Lung microvascular endothelial cell (primary cell): ENCODE results near the gene B4GALNT3. TPM values are rescaled to one million over a fixed set of nuclear protein-coding genes. Genes with fewer than 3 reads are reported as not detected.
A peak's percentile ranks its signal among the peaks of the same experiment; 100 is the strongest.

ENCODE experiments used
- DNase-seq, 2 donors: peaks; one replicate each; pipeline versions ENCODE4 v3.0.0 to v3.0.0-alpha.2; 2010; ENCODE audit warnings: low read depth in 2 of 2
- total RNA-seq: library from RNA; depleted of rRNA; stranded (reverse); fragments of >200 nt; gene quantifications from 2 replicates; pipeline ENCODE4 v1.2.1, GENCODE V29; 2014

Gene B4GALNT3
- total RNA-seq, 1 donor from 2014 or later: under 0.01 TPM

DNA sequence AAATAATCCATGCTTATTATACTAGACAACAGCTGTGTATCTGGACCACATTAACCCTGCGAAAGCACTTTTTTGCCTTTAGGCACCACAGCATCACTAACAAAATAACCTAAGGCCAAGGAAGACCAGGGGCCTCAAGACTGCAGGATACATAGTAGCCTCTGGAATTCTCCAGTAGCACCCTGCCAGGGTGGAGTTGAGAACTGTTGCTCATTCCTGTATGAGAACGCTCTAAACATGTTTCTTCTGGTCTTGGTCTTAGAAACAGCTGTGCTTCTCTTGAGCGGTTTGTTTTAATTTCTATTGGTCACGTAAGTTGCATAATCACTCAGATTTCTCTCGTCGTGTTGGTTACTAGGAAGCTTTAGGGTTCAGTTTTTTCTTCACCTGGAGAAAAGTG, 7.9 kb downstream of the B4GALNT3 start:
- DNase-seq: no peak

- DNase-seq: no peak
Observed at GRCh38 chr12:468671-469389, 9.1 kb downstream of the B4GALNT3 start.

- DNase-seq: no peak
Observed at GRCh38 chr12:470133-470532, 10.4 kb downstream of the B4GALNT3 start.

DNA sequence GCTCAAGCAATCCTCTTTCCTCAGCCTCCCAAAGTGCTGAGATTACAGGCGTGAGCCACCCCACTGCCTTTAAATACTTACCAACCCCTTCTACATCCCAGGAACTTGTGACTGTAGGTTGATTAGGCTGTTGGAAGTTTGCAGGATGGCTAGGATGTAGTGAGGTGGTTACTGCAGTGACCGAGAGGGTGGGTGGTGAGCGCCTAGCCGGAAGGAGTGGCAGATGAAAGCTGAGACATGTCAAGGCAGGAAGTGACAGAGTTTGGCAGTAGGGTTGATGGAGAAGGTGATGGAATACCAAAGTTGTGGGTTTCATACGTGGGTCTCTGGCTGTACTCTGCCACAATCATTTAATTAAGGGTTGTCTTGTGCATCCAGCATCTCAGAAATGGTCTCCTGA, 13.5 kb downstream of the B4GALNT3 start:
- DNase-seq: no peak

DNA sequence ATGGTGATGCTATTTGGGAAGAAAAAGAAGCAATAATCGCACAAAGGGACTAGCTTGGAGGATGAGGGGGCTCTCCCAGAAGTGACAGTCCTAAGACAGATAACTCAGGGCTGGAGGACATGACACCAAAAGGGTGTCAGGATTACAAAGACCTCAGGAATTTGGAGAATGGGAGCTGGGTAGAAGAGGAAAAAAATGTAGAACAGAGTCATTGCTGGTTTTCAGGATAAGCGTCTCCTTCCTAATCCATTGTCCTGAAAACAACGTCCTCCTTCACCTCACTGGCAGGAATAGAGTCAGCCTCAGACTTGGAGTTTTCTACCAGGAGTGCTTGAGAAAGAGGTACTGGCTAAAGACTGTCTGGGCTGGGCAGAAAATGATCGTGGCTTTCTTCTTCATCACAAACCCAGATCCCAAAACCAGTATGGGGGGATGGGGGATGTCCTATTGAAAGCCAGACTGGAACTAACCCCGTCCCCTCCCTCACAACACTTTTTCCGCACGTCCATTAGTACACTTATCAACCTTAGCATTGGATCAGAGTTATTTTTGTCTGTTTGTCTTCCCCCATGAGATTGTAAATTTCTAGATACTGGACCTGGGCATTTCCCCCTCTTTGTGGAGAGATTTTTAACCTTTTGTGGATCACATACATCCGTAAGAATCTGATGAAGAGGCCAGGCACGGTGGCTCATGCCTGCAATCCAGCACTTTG, 14.3 kb downstream of the B4GALNT3 start:
- no peak for DNase-seq

DNA sequence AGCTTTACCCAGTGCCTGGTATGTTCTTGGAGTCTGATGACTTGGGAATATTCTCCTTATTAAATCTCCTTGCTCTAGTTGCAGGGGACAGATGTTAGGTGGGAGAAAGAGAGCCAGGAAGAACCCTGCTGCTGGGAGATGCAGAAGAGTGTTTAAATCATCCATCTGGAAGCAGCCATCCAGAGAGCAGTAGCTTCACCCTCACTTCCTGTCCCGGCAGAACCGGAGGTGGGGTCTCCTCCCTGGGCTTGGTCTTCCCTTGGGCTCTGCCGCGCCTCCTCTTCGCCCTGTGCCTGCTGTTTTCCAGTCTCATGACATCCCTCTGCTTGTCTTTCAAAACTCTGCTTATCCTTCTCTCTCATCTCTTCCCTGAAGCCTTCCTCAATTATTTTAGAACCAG, 15.5 kb downstream of the B4GALNT3 start:
- DNase-seq: no peak

DNA sequence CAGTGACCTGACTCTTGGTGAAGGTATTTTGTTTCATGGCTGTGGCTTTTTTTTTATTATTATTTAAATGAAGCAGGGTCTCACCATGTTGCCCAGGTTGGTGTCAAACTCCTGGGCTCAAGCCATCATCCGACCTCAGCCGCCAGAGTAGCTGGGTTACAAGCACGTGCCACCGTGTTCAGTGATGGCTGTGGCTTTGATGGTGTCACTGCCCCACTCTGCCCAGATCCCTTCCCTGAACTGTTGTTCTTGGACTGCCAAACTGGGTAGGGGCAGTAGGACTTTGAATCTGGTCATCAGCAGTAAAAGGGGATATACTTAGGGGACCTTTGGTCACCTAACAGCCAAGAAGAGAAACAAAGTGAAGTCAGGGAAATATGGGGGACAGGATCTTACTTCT, 19.4 kb downstream of the B4GALNT3 start:
- DNase-seq: no peak

DNA sequence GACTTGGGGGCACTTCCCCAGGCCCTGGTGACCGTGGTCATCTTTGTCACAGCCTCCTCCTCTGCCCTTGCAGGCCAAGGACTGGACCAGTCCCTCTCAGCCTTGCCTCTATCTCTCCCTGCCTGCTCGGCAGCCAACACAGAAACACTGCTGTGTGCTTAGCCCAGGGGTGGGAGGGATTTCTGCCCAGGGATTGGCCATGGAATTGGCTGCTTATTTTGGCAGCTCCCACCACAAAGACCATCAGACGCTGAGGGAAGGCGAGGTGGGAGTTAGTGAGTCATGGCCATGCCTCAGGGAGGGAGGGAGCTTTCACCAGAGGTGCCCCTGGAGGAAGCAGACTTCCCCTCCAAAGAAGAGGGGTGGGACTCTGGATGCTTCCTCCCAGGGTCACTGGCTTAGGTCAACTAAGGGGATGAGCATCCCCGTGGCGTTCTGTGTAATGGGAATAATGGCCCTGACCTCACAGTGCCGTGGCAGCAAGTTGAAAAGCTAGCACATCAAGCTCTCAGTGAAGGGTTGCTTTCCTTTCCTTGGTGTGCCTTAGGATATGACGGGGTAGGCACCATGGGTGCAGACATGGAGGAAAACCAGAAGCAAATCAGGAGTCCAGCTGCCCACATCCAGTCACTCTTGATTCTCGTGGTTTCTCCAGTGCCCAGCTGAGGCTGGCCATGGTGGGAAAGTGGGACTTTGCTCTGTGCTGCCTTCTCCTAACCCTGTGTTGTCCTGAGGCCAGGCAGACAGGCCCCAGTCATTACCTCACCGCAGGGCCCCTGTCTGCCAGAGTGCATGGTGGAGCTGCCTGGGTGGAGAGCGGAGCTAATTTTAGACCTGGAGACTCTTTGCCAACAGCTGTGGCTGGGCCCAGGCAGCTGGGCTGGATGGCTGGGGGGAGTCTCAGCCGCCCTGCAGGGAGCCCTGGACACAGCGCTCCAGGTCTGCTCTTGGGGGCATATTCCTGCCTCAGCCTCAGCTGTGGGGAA, 21.4 kb downstream of the B4GALNT3 start:
- DNase-seq: no peak

DNA sequence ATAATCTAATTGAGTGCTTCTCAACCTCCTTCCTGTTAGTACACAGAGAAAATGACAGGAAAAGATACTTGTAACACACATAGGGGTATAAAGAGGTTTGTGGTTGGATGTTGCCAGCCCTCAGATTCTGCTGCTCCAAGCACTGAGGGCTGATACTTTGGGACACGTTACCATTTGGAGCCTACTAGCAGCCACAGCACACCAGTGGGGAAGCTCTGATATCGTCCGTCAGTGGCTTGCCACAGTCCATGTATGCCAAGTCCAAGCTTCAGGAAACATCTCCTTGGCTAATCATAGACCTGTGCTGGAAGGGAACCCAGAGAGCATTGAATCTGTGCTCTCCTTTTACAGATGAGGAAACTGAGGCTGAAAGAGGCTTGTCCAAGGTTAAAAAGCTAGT, 22.3 kb downstream of the B4GALNT3 start:
- DNase-seq: no peak

DNA sequence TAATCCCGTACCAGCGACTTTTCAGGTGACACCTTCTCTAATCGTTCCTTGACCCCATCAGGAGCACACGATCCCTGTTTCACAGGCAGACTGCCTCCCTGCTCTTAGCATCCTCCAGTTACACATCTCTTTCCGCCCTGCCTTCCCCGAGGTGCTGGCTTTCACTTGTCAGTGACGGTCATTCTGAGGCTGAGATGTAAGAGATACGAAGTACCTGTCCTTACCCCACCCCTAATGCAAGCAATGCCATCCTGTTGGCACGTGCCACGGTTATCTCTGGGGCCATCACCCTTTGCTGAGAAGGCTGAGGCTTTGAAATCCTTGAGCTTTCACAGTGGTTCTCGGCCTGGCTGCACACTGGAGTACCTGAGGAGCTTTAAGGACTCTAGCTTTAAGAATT, 24.4 kb downstream of the B4GALNT3 start:
- no peak for DNase-seq

- no peak for DNase-seq
Observed at GRCh38 chr12:490260-490659, 30.5 kb downstream of the B4GALNT3 start.

DNA sequence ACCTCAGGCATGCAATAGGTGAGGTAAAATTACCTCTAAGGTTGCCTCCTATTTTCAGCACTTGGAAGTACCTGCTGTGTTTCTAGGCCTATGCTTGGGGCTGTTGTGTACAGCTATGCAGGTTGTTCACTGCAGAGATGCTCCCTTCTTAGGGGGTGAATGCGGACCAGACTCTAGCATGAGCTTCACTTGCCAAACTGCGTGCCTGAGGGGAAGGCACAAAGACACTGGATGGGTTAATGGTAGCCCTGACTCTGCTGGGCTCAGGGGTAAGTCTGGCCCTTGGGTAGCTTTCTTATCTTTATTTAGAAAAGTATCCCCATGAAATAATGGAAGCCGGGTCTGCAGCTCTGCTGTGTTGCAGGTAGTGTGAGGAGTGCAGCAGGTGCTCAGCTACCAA, 35.7 kb downstream of the B4GALNT3 start:
- DNase-seq: no peak

DNA sequence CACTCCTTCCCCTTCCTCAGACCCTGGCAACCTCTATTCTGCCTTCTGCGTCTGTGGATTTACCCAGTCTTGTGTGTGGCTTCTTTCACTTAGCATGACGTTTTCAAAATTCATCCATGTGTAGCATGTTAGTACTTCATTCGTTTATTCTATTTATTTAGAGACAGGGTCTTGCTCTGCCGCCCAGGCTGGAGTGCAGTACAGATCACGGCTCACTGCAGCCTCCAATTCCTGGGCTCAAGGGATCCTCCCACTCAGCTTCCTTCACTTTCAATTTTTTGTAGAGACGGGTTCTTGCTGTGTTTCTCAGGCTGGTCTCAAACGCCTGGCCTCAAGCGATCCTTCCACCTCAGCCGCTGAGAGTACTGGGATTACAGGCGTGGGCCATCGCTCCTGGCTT, 37.0 kb downstream of the B4GALNT3 start:
- DNase-seq: no peak

DNA sequence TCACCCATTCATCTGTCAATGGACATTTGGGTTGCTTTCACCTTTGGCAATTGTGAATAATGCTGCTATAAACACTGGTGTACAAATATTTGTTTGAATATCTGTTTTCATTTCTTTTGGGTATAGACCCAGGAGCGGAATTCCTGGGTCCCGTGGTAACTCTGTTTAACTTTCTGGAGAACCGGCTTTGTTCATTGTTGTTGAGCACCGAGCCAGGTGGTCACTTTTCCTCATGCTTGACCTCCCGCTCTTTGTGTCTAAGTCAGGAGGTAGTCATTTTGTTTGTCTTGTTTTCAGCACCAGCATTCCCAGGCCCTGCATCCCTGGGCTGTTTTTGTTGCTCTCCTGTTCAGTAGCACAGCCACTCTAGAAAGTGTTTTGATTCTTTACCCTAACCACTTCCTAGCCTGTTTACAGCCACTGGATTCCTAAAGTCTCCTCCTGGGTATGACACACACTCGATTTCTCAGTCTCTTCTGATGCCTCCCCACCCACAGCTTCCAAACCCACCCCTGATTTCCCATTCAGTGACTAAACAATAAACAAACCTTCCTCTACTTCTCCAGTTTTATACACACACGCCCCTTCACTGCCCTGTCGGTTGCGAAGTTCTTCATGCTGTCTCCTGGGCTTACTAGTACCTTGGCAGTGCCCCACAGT, 37.9 kb downstream of the B4GALNT3 start:
- DNase-seq: no peak

- no peak for DNase-seq
Observed at GRCh38 chr12:499837-500458, 40.2 kb downstream of the B4GALNT3 start.

GRCh38 chr12:501722-502447, 42.1 kb downstream of the B4GALNT3 start:
- no peak for DNase-seq

GRCh38 chr12:503111-503761, 43.5 kb downstream of the B4GALNT3 start:
- DNase-seq: peak in 1 of 2 donors; percentile 31

GRCh38 chr12:505221-505620, 45.5 kb downstream of the B4GALNT3 start:
- no peak for DNase-seq

- DNase-seq: no peak
Observed at GRCh38 chr12:507391-507796, 47.7 kb downstream of the B4GALNT3 start.

GRCh38 chr12:508145-508544, 48.4 kb downstream of the B4GALNT3 start:
- no peak for DNase-seq
